C4-2B (cell line): ENCODE measurements around the gene SEC14L2.

Source experiments
- H3K27ac ChIP-seq: fragments of 450-650 bp; 2 replicates; pipeline ENCODE4 v1.5.1; 2017
- ZFX ChIP-seq: fragments of 450-650 bp; IDR thresholded peaks from 2 replicates; pipeline ENCODE4 v1.6.1; 2017
- TF ChIP-seq, protein P1 (sequence below): fragments of 450-650 bp; conservative IDR thresholded peaks from 2 replicates; pipeline ENCODE4 v1.5.1; 2017; ENCODE audit warnings: mild to moderate bottlenecking

SEC14L2 gene

DNA sequence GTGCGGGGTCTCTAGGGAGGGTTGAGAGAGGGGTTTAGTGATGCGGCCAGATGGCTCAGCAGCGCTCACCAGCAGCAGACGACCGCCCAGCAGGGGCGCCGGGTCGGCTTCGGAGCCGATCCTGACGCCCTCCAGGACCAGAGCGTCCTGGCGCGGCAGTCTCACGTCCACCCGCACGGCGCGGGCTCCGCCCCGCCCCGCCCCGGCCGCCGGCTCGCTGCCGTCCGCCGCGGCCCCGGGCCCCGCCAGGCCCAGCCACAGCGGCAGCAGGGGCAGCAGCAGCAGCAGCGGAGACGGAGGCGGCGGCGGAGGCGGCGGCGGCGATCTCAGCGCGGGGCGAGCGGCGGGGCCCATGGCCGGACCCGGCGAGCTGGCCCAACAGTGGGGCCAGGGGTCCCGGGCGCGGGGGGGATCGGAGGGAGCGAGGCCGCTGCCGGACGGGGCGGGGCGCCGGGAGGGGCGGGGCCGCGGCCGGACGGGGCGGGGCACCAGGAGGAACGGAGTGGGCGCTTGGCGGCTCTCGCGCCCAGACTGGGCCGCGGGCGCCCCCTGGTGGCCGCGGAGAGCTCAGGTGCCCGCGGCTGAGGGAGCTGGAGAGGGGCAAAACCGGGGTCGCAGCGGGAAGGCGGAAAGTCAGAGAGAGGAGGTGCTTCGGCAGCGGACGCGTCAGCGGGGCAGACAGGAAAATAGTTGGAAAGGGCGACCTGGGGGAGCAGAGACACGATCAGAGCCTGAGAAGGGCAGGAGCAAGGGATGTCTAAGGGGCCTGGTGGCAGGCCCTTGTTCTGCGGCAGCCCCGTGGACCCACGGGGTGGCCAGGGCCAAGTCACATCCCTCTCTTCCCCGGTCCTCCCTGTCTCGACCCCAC, 9.6 kb upstream of the SEC14L2 start, which contains the start of gene RNF215:
RNF215 (minus strand) TSS at position 452 of the 868 bp plus-strand sequence; CDS start at position 354, 98 bp downstream.
- peak within 1 kb of the TSS; percentile 60 for H3K27ac ChIP-seq
- TF ChIP-seq, protein P1, sequence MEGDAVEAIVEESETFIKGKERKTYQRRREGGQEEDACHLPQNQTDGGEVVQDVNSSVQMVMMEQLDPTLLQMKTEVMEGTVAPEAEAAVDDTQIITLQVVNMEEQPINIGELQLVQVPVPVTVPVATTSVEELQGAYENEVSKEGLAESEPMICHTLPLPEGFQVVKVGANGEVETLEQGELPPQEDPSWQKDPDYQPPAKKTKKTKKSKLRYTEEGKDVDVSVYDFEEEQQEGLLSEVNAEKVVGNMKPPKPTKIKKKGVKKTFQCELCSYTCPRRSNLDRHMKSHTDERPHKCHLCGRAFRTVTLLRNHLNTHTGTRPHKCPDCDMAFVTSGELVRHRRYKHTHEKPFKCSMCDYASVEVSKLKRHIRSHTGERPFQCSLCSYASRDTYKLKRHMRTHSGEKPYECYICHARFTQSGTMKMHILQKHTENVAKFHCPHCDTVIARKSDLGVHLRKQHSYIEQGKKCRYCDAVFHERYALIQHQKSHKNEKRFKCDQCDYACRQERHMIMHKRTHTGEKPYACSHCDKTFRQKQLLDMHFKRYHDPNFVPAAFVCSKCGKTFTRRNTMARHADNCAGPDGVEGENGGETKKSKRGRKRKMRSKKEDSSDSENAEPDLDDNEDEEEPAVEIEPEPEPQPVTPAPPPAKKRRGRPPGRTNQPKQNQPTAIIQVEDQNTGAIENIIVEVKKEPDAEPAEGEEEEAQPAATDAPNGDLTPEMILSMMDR = peak; percentile 98
- peak; percentile 84; the same call in 1 of the 2 replicates for TF ChIP-seq ZFX

DNA sequence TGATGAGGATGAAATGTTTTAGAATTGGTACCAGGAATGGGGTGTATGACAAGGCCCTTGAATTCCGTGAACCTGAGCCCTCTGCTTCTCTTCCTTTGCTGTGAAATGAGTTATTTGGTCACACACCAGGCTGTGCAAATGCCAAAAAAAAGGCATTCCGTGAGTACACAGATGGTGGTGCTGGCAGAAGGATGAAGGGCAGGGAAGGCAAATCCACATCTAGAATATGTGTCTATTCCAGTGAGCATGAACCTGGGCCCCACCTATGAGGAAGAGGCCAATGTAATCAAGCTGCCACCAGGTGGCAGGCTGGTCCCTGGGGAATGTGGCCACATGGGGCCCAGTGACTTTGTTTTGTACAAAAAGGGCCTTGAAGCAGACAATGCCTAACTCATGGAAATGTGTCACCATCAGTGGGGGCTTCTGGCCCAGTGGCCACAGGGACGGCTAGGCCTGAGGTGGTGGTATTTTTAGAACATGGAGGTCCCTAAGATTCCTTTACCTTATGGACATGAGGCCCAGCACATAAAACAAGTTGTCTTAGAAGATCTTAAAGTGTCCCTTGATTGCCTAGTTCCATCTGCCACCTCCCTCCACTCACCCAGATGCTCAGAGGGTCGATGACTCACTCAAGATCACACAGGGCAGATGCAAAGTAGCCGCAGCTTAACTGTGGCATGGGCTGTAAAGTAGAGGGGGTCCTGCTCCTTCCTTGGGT, 5.7 kb upstream of the SEC14L2 start:
- H3K27ac ChIP-seq = peak overlapping the region; percentile 14; the same call in 1 of the 2 replicates
- TF ChIP-seq ZFX = no peak
- TF ChIP-seq, protein P1 = peak; percentile 89

DNA sequence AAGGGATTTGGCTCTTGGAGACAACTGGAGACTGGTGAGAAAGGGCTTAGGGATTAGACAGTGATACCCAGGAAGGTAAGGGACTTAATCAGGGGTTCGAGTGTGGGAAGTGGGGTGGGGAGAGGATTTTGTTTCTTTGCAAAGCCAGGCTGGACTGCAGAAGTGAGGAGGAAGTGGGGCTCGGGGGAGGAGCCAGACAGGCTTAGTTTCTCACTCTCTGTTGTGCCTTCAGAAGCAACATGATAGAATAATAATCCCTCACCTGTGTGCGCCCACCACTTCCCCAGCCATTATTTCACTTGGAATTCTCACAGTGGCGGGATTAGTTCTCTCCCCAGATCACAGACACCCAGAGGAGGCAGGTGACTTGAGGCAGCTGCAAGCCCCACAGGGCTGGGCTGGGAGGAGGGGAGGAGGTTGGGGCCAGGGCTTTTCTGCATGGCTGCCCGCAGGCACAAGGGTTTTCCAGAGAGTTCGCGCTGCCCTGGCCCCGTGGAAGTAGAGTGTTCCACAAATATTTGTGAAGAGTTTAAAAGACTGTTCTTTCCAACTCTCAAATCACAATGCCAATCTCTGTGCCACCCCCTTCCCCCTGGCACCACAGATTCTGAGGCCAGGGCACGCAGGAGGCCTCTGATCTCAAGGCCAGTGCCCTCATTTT, 4.0 kb upstream of the SEC14L2 start:
- no peak for TF ChIP-seq ZFX
- TF ChIP-seq, protein P1 = no peak
- H3K27ac ChIP-seq = peak overlapping the region; percentile 31

DNA sequence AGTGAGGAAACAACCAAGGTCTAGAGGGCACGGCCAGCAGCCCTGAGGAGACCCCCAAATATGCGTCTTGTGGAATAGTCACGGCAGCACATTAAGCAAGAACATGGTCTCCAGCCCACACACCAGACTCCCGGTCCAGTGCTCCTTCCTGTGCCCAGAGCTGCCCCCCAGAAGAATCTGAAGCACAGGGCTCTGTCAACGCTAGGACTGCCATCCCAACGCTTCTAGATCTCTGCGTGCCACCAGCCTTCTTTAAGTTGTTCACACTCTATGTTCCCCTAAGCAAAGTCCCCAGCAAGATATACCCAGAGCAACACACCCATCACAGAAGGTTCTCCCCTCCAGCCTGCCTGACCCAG, 3.5 kb upstream of the SEC14L2 start:
- peak overlapping the region; percentile 31 for H3K27ac ChIP-seq
- TF ChIP-seq, protein P1 = no peak
- TF ChIP-seq ZFX = no peak

DNA sequence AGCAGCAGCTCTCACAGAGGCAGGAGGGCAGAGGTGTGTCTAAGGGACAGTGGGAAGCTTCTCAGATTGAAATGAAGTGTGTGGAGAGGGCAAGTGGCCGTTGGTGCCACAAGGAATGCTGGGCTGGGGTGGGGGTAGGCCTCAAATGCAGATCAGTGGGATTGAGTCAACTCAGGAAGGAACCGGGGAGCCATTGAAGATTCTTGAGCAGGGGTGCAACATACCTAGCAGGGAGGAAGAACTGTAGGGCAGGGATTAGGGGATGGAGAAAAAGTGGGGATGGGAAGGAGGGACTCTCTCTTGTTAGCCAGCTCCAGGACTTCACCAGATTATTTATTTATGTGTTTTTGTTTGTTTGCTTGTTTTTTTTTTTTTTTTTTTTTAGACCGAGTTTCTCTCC, 2.9 kb upstream of the SEC14L2 start:
- TF ChIP-seq ZFX = no peak
- TF ChIP-seq, protein P1 = no peak
- H3K27ac ChIP-seq = peak overlapping the region; percentile 31

DNA sequence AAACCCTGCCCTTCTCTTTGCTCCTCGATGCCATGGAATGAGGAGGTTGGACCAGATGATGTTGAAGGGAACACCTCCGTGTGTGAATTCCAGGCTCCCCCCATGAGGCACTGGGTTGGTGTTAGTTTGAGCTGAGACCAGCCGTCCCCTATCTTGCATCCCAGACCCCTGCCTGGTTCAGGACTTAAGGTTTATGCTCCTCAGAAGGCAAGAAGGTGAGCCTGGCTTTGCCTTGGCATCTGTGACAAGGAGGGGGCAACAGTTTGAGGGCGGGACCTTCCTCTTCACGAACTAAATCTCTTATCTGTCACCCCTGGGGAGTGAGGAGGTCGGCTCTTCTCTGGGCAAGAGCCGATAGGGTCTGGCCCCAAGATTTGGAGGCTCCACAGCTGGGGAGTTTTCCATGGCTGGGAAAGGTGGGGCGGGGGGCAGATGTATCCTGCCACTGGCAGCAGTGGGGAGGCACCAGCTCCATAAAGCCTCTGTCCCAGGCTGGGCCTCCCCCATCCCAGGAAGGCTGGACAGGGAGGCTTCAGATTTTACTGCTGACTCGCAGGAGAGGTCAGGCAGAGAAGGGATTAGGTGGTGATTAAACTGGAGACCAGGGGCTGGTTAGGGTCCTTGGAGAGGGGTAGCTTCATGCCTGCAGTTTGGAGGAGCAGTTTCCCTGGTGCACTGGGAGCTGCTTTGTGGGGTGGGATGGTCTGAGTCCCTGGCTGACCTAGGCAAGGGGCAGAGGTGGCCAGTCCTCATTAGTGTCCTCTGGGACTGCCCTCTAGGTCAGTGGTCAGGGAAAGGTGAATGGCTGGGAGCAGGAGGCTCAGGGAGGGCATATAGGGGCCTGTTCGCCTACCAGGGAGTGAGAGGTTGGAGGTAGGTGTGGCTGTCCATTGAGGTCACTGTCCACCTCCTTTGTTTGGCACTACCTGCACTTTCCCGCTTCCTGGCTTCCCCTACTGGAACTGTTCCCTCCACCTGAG, 1.1 kb downstream of the SEC14L2 start:
- no peak for TF ChIP-seq ZFX
- TF ChIP-seq, protein P1 = no peak
- H3K27ac ChIP-seq = peak overlapping the region; percentile 61
